Hematopoietic multipotent progenitor cell (in vitro differentiated cells): ENCODE data around the gene GATD1. TPM values are rescaled to one million over a fixed set of nuclear protein-coding genes. Genes with fewer than 3 reads are reported as not detected.

Experiments used
- small RNA-seq: library from RNA; depleted of rRNA; stranded (forward); fragments of <200 nt; gene quantifications from one replicate; pipeline ENCODE3, GENCODE V24; 2012
- total RNA-seq: library from RNA; depleted of rRNA; stranded (reverse); fragments of >200 nt; gene quantifications from one replicate; pipeline ENCODE4 v1.2.3, GENCODE V29; 2012

Gene GATD1
- total RNA-seq, 1 donor: 41.7 TPM

Small RNA genes within 50 kb of the gene (small RNA-seq; reads per million reads assigned to genes)
- gene SNORA52: not detected

Other genes with a start within 250 kb of the GATD1 start
- gene HRAS, start 241.9 kb downstream of the GATD1 start, total RNA-seq: 22.1 TPM
- 3.5 TPM for gene LRRC56, start 240.0 kb downstream of the GATD1 start, total RNA-seq
- 1.6 TPM for gene LMNTD2, start 216.7 kb downstream of the GATD1 start, total RNA-seq
- gene RASSF7, start 216.5 kb downstream of the GATD1 start, total RNA-seq: 30.2 TPM
- 36.6 TPM for gene PHRF1, start 201.0 kb downstream of the GATD1 start, total RNA-seq
- gene IRF7, start 161.5 kb downstream of the GATD1 start, total RNA-seq: 62.5 TPM
- gene CDHR5, start 152.5 kb downstream of the GATD1 start, total RNA-seq: not detected
- gene SCT, start 150.3 kb downstream of the GATD1 start, total RNA-seq: not detected
- 0.27 TPM for gene DRD4, start 140.2 kb downstream of the GATD1 start, total RNA-seq
- 80.8 TPM for gene DEAF1, start 82.3 kb downstream of the GATD1 start, total RNA-seq
- gene TMEM80, start 81.7 kb downstream of the GATD1 start, total RNA-seq: 25.6 TPM
- 5.7 TPM for gene EPS8L2, start 71.3 kb downstream of the GATD1 start, total RNA-seq
- gene TALDO1, start 30.0 kb downstream of the GATD1 start, total RNA-seq: 401 TPM
- gene CEND1, start 12.6 kb upstream of the GATD1 start, total RNA-seq: not detected
- 12.1 TPM for gene SLC25A22, start 20.8 kb upstream of the GATD1 start, total RNA-seq
- gene PIDD1, start 27.7 kb upstream of the GATD1 start, total RNA-seq: 11.3 TPM
- 2,675 TPM for gene RPLP2, start 32.5 kb upstream of the GATD1 start, total RNA-seq
- gene PNPLA2, start 41.4 kb upstream of the GATD1 start, total RNA-seq: 107 TPM
- gene CRACR2B, start 50.4 kb upstream of the GATD1 start, total RNA-seq: 3.8 TPM
- 145 TPM for gene CD151, start 55.5 kb upstream of the GATD1 start, total RNA-seq
- gene POLR2L, start 65.0 kb upstream of the GATD1 start, total RNA-seq: 41.5 TPM
- 48.2 TPM for gene TSPAN4, start 65.4 kb upstream of the GATD1 start, total RNA-seq
- 36.1 TPM for gene CHID1, start 133.3 kb upstream of the GATD1 start, total RNA-seq
- 68.7 TPM for gene AP2A2, start 148.4 kb upstream of the GATD1 start, total RNA-seq